AG04449 (cell line): ENCODE data around the gene ARHGAP4.

Source experiments
- CTCF ChIA-PET: fragments of 350-600 bp; formaldehyde crosslinking; extraction: SDS; loops from one replicate; lab custom pipeline; 2021; ENCODE audit warnings: antibody characterized with exemption; lab: Yijun Ruan, JAX
- POLR2A ChIA-PET: fragments of 400-600, 350-600 bp; formaldehyde crosslinking; extraction: SDS; loops from one replicate; lab custom pipeline; 2020; ENCODE audit warnings: antibody characterized with exemption, inconsistent platforms; lab: Yijun Ruan, JAX
- DNase-seq: peaks from one replicate; pipeline ENCODE4 v3.0.0-alpha.2; 2010; ENCODE audit warnings: low read depth, low spot score
- H3K4me3 ChIP-seq: 2 replicates; pipeline ENCODE4 v1.5.1; 2011; ENCODE audit warnings: low read depth, mild to moderate bottlenecking, control low read depth, low read length
- CTCF ChIP-seq: IDR thresholded peaks from one replicate; pipeline ENCODE4 v1.5.1; 2011; ENCODE audit warnings: mild to moderate bottlenecking, moderate library complexity, low read length, control low read depth, inconsistent platforms; ENCODE audit not compliant: insufficient read depth; ENCODE audit errors: missing control alignments

Gene ARHGAP4

GRCh38 chrX:153953892-153954557 is 28.0 kb upstream of the ARHGAP4 start:
- DNase-seq = no peak
- ChIA-PET POLR2A (no interaction called here), CTCF (interaction anchor here (0.8 to 10.9 kb wide), 5 partner anchors 9 to 190 kb away, joined by 3 to 230 read pairs (median 84); partner anchors contain the start of genes ARHGAP4, PLXNB3 and RENBP)
- H3K4me3 ChIP-seq = no peak overlapping the region
- no peak for TF ChIP-seq CTCF

- H3K4me3 ChIP-seq = no peak overlapping the region
- DNase-seq = no peak
- ChIA-PET CTCF (interaction anchor here (0.8 to 10.9 kb wide), 5 partner anchors 8 to 189 kb away, joined by 3 to 230 read pairs (median 84); partner anchors contain the start of genes ARHGAP4, PLXNB3 and RENBP), POLR2A (no interaction called here)
- TF ChIP-seq CTCF = peak; percentile 88
Measured at GRCh38 chrX:153953342-153953830, 27.3 kb upstream of the ARHGAP4 start.

- ChIA-PET CTCF (interaction anchor here (0.8 to 10.9 kb wide), 7 partner anchors 13 to 205 kb away, joined by 3 to 230 read pairs (median 3); partner anchors contain the start of genes ARHGAP4, HCFC1 and PLXNB3), POLR2A (no interaction called here)
- H3K4me3 ChIP-seq = no peak overlapping the region
- TF ChIP-seq CTCF = no peak
- no peak for DNase-seq
Measured at GRCh38 chrX:153952373-153953026, 26.4 kb upstream of the ARHGAP4 start.

- no peak overlapping the region for H3K4me3 ChIP-seq
- ChIA-PET CTCF (interaction anchor here (0.8 to 10.9 kb wide), 9 partner anchors 12 to 397 kb away, joined by 3 to 230 read pairs (median 3); partner anchors contain the start of genes ARHGAP4, HCFC1 and PLXNB3), POLR2A (interaction anchor here (1.0 kb wide), 1 partner anchor 15 kb away, joined by 4 read pairs; no protein-coding TSS in a partner anchor)
- no peak for DNase-seq
- TF ChIP-seq CTCF = no peak
Measured at GRCh38 chrX:153951683-153952372, 25.8 kb upstream of the ARHGAP4 start.

- no peak overlapping the region for H3K4me3 ChIP-seq
- ChIA-PET POLR2A (no interaction called here), CTCF (interaction anchor here (0.8 to 10.9 kb wide), 11 partner anchors 8 to 395 kb away, joined by 3 to 230 read pairs (median 4); partner anchors contain the start of genes ARHGAP4, NAA10 and PLXNB3)
- DNase-seq = no peak
- TF ChIP-seq CTCF = no peak
Measured at GRCh38 chrX:153950127-153950526, 24.1 kb upstream of the ARHGAP4 start.
